Prostate gland (tissue), 2 donors: ENCODE measurements around the gene NAGA. TPM values are rescaled to one million over a fixed set of nuclear protein-coding genes. Genes with fewer than 3 reads are reported as not detected.
"Not testable (repeated sequence)": the region's sequence is repeated elsewhere in the genome, so short reads cannot be mapped to it uniquely, and the experiment has no call there.

Source experiments
- DNase-seq: peaks from one replicate; pipeline ENCODE4 v3.0.0-alpha.2; 2019; ENCODE audit warnings: low spot score
- H3K27ac ChIP-seq, 2 donors: fragments of 200-600 bp; sonication (generic); 2 replicates each; pipeline ENCODE4 v1.5.1; 2017 to 2019
- H3K27me3 ChIP-seq: fragments of 200-600 bp; sonication (generic); replicated peaks from 2 replicates; pipeline ENCODE4 v1.5.1; 2019; ENCODE audit not compliant: insufficient read depth
- H3K36me3 ChIP-seq, 2 donors: fragments of 200-600 bp; sonication (generic); 1 replicate in 1 of 2; 2 replicates in 1 of 2; pipeline versions ENCODE4 v1.5.1 to v1.8.1; 2017 to 2019
- H3K4me1 ChIP-seq: fragments of 200-600 bp; sonication (generic); replicated peaks from 2 replicates; pipeline ENCODE4 v1.5.1; 2019
- H3K4me3 ChIP-seq, 2 donors: fragments of 200-600 bp; sonication (generic); 2 replicates each; pipeline ENCODE4 v1.5.1; 2017 to 2019
- H3K9me3 ChIP-seq: fragments of 200-600 bp; sonication (generic); 2 replicates; pipeline ENCODE4 v1.5.1; 2017
- POLR2A ChIP-seq: fragments of 450-650 bp; IDR thresholded peaks from one replicate; pipeline ENCODE4 v1.6.1; 2016; ENCODE audit warnings: antibody characterized with exemption, mild to moderate bottlenecking
- POLR2AphosphoS5 ChIP-seq: sonication (generic); formaldehyde crosslinking; IDR thresholded peaks from one replicate; pipeline ENCODE4 v1.6.1; 2017; ENCODE audit warnings: antibody characterized with exemption
- WGBS: methylation state at CpG from one replicate; pipeline ENCODE4 v1.1.5; 2018; 5-methylcytosine and 5-hydroxymethylcytosine counted together
- intact Hi-C: fragments of 100-400 bp; cut with DNase I; formaldehyde crosslinking; loops from one replicate; pipeline ENCODE4 v1.14.2; 2022
- total RNA-seq, 2 donors: library from RNA; depleted of rRNA; stranded (reverse); fragments of >200 nt; gene quantifications; one replicate each; pipeline ENCODE4 v1.1.0, GENCODE V29; 2016
- TF ChIP-seq, protein P1 (sequence below), 4 experiments: fragments of 200-600 bp in 2 of 4; fragments of 450-650 bp in 2 of 4; sonication (generic) in 2 of 4; IDR thresholded peaks; 1 replicate in 3 of 4; 2 replicates in 1 of 4; pipeline ENCODE4 v1.5.1; 2016 to 2019; ENCODE audit warnings: antibody characterized with exemption in 4 of 4, mild to moderate bottlenecking in 2 of 4, moderate library complexity in 2 of 4

The NAGA gene
- 10 to 100 TPM; 41.5 to 47.1 TPM for total RNA-seq

DNA sequence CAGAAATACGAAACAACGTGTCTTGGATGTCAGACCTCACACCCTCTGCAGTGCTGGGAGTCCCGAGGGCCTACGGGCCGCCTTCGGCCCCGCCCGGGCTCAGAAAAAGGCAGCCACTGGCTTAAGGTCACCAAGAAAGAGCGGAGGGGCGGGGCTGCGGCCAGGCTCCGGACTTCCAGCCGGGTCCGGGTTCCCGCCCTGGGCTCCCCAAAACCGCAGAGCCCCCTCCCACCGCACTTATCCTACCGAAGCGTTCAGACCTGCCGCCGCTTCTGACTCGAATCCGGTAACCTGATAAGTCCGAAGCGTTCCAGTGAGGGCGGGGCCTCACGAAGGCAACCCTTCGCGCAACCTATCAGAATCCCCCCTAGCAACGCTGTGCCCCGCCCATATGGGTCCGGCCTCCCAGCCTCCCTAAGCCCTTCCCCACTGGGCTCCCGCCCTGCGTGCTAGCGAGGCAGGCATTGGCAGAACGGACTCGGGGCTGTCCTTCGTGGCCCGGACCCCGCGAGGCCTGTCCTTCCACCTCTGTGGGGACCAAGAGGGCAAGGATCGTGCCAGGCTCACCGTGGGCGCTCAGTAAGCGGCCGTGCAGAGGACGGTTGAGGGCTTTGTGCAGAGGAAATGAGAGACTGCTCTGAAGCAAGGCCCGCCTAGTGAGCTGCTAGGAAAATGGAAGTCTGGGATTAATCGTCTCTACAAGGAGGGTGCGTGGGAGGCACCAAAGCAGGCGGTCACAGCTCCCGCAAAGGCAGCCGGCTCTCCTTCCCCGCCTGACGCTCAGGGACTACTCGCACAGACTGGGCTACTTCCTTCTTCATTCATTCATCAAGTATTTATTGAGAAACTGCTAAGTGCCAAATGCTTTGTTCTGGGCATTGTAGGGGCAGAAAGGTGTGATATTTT, at the start of gene NAGA:
NAGA (minus strand) TSS at position 296 of the 906 bp plus-strand sequence. CDS start 515 bp downstream, outside the sequence.
- Histone ChIP-seq H3K36me3 (no peaks in the 10 kb centered on the region), H3K9me3 (no peaks in the 10 kb centered on the region), H3K27me3 (no peaks in the 10 kb centered on the region), H3K27ac (peak within 1 kb of the TSS; percentile 84 to 88), H3K4me1 (peaks cover 9% of the 10 kb centered on the region), H3K4me3 (peak within 1 kb of the TSS; percentile 53 to 54)
- intact Hi-C loops, result no loop called here
- TF ChIP-seq POLR2A (peak; percentile 94), POLR2AphosphoS5 (peak; percentile 98)
- TF ChIP-seq, protein P1, sequence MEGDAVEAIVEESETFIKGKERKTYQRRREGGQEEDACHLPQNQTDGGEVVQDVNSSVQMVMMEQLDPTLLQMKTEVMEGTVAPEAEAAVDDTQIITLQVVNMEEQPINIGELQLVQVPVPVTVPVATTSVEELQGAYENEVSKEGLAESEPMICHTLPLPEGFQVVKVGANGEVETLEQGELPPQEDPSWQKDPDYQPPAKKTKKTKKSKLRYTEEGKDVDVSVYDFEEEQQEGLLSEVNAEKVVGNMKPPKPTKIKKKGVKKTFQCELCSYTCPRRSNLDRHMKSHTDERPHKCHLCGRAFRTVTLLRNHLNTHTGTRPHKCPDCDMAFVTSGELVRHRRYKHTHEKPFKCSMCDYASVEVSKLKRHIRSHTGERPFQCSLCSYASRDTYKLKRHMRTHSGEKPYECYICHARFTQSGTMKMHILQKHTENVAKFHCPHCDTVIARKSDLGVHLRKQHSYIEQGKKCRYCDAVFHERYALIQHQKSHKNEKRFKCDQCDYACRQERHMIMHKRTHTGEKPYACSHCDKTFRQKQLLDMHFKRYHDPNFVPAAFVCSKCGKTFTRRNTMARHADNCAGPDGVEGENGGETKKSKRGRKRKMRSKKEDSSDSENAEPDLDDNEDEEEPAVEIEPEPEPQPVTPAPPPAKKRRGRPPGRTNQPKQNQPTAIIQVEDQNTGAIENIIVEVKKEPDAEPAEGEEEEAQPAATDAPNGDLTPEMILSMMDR (IDR thresholded peaks at IDR 0.05), result peak in 1 of 4 experiments; percentile 2
- DNase-seq, result peak; percentile 96
- under 1% methylated on average over 56 of the region's 56 CpGs for WGBS

DNA sequence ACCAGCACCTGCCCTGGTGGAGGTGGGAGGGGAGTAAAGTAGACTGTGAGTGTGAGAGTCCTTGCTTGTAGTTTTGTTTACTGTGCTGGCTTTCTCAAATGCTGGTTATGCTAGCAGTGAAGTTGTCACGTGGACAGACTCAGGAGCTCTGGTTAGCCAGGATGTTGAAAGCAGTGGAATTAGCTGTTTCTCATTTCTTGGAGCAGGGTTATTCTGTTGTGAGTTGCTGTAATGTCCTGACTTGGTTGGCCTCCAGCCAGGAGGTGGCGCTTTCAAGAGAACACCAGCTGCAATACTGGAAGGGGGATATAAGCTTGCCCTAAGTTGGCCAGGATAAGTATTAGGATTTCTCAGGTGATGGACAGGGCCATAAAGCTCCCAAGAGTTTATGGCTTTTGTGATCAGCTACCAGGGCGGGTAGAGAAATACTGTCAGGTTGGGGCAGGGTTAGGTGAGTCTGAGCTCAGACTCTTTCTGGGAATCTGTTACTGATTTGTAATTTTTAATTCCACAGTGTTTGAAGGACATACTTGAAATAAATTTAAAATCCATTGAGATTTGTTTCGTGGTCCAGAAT, 46.3 kb upstream of the NAGA start:
- Histone ChIP-seq H3K27ac (no peak overlapping the region), H3K27me3 (no peaks in the 10 kb centered on the region), H3K4me1 (no peaks in the 10 kb centered on the region), H3K4me3 (no peak overlapping the region), H3K36me3 (no peaks in the 10 kb centered on the region), H3K9me3 (no peaks in the 10 kb centered on the region)
- TF ChIP-seq POLR2A (no peak), POLR2AphosphoS5 (no peak)
- TF ChIP-seq, protein P1 (IDR thresholded peaks at IDR 0.05), result no peak
- intact Hi-C loops, result no loop called here
- WGBS, result 82% methylated on average over 4 of the region's 4 CpGs
- no peak for DNase-seq

DNA sequence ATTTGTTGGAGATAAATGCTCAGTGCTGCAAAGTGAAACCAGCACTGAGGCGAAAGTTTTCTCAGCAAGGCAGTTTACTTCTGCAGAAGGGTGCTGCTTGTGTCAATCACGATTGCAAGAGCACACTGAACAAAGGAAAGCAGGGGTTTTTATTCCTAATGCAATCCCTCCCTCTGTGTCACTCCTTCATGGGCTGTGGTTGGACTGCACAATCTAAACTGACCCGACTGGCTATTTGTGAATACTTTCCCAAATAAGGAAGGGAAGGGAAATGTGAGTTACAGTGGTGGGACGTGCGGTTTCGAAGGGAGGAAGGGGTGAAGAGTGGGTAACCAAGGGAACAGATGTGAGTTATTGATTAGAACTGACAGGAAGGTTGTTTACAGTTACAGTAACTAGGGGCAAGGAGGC, 44.8 kb upstream of the NAGA start:
- H3K9me3 ChIP-seq, H3K4me1 ChIP-seq, H3K27me3 ChIP-seq, H3K27ac ChIP-seq, DNase-seq, H3K36me3 ChIP-seq, H3K4me3 ChIP-seq, intact Hi-C loops: not testable (repeated sequence)
- 80% methylated on average over 6 of the region's 6 CpGs for WGBS

DNA sequence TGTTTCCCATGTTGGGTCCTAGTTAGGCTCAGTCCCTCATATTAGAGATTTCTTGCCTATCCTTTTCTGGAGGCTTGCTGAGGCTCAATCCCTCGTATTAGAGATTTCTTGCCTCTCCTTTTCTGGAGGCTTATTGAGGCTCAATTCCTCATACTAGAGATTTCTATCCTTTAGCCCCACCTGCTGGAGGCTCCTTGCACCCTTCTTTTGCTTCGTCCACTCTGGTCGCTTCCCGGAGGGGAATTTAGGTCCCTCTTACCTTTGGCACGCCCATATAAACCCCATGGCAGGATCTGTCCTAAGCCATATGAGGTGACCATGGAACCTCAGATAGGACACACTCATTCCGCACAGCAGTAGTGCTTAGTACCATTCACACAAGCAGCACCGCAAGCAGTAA, 44.1 kb upstream of the NAGA start:
- 95% methylated on average over 7 of the region's 7 CpGs for WGBS
- Histone ChIP-seq H3K36me3 (no peaks in the 10 kb centered on the region), H3K9me3 (no peaks in the 10 kb centered on the region), H3K27ac (no peak overlapping the region), H3K27me3 (no peaks in the 10 kb centered on the region), H3K4me3 (no peak overlapping the region), H3K4me1 (no peaks in the 10 kb centered on the region)
- no peak for DNase-seq
- no peak for TF ChIP-seq POLR2AphosphoS5
- TF ChIP-seq, protein P1 (IDR thresholded peaks at IDR 0.05), result no peak
- TF ChIP-seq POLR2A, result no peak
- intact Hi-C loops, result no loop called here

DNA sequence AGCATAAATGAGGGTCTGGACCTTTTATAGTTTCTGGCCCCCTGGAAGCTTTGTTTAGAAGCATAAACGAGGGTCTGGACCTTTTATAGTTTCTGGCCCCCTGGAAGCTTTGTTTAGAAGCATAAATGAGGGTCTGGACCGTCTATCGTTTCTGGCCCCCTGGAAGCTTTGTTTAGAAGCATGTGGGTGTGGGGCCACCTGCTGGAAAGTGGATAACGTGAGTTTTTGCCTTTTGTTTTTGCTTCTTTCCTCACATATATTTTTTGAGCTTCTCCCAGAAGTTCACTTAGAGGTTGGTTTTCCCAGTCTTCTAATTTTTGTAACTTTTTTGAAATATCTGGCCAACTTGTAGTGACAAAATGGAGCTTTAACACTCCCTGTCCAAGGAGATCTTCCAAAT, 42.2 kb upstream of the NAGA start:
- H3K9me3 ChIP-seq, H3K27ac ChIP-seq, H3K36me3 ChIP-seq, DNase-seq, intact Hi-C loops, H3K4me1 ChIP-seq, H3K4me3 ChIP-seq, H3K27me3 ChIP-seq: not testable (repeated sequence)
- 29% methylated on average over 4 of the region's 4 CpGs for WGBS
